Measurements from ENCODE around the gene ESD.
"Not testable (repeated sequence)": the region's sequence is repeated elsewhere in the genome, so short reads cannot be mapped to it uniquely, and the experiment has no call there.

Gene ESD

DNA sequence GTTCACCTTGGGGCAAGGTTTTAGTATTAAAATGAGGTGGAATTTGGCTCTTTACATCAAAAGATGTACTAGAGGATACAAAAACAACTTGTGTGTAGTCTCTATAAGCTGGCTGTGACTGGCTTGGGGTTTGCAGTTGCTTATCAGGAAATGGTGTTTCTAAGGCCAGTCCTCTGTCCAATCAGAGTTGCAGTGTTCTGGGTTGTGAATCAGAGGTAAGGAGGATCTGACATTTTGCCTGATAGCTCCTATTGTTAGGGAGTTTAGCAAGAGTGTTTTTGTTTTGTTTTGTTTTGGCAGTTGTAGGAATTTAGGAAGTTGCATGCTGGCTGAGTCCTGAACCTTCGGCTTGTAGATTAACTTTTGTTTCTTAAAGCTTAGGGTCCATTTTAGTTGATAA is 20.1 kb upstream of the ESD start:
- no peak overlapping the region for H3K27ac ChIP-seq (ENCODE audit: low read depth, low read length)
- no peaks in the 10 kb centered on the region for H3K36me3 ChIP-seq (ENCODE audit: insufficient read depth, low read length)
- H3K4me3 ChIP-seq (ENCODE audit: low read depth, low read length): no peak overlapping the region
- H2AFZ ChIP-seq (ENCODE audit: low read length, unreplicated experiment): no peak overlapping the region
- H3K79me2 ChIP-seq (ENCODE audit: control insufficient read depth, insufficient read depth, low read length, unreplicated experiment): no peaks in the 10 kb centered on the region
- H3K27me3 ChIP-seq (ENCODE audit: insufficient read depth, low read length): no peaks in the 10 kb centered on the region
- no peaks in the 10 kb centered on the region for H3K4me1 ChIP-seq (ENCODE audit: control insufficient read depth, insufficient read depth, low read length, unreplicated experiment)

DNA sequence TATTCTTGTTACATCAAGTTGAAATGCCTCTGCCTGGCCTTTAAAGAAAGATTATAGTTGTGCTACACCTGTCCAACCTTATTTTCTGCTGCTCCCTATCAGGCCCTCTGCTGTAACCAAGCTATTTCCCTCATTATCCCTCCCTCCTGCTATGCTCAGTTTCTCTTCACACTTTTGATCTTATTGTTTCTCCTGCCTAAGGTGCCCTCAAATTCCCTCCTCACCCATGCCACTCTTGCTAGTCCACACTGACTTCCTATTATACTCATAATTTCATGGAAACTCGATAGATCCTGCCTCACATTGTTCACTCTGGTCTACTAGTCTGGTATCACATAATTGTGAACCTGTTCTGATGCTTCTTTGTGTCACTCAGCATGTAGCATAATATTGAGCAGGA is 19.4 kb upstream of the ESD start:
- H3K27me3 ChIP-seq (ENCODE audit: insufficient read depth, low read length): no peaks in the 10 kb centered on the region
- no peak overlapping the region for H3K4me3 ChIP-seq (ENCODE audit: low read depth, low read length)
- no peaks in the 10 kb centered on the region for H3K4me1 ChIP-seq (ENCODE audit: control insufficient read depth, insufficient read depth, low read length, unreplicated experiment)
- H3K36me3 ChIP-seq (ENCODE audit: insufficient read depth, low read length): no peaks in the 10 kb centered on the region
- H2AFZ ChIP-seq (ENCODE audit: low read length, unreplicated experiment): no peak overlapping the region
- H3K79me2 ChIP-seq (ENCODE audit: control insufficient read depth, insufficient read depth, low read length, unreplicated experiment): no peaks in the 10 kb centered on the region
- no peak overlapping the region for H3K27ac ChIP-seq (ENCODE audit: low read depth, low read length)

GRCh38 chr13:46812301-46812797 is 15.4 kb upstream of the ESD start:
- Histone ChIP-seq H3K4me1 (ENCODE audit: control insufficient read depth, insufficient read depth, low read length, unreplicated experiment) (peaks cover 2% of the 10 kb centered on the region), H2AFZ (ENCODE audit: low read length, unreplicated experiment) (no peak overlapping the region), H3K36me3 (ENCODE audit: insufficient read depth, low read length) (no peaks in the 10 kb centered on the region), H3K27ac (ENCODE audit: low read depth, low read length) (no peak overlapping the region), H3K79me2 (ENCODE audit: control insufficient read depth, insufficient read depth, low read length, unreplicated experiment) (no peaks in the 10 kb centered on the region), H3K4me3 (ENCODE audit: low read depth, low read length) (no peak overlapping the region), H3K27me3 (ENCODE audit: insufficient read depth, low read length) (no peaks in the 10 kb centered on the region)

- Histone ChIP-seq H3K4me3 (ENCODE audit: low read depth, low read length) (peak overlapping the region; percentile 48), H3K79me2 (ENCODE audit: control insufficient read depth, insufficient read depth, low read length, unreplicated experiment) (no peaks in the 10 kb centered on the region), H3K36me3 (ENCODE audit: insufficient read depth, low read length) (no peaks in the 10 kb centered on the region), H2AFZ (ENCODE audit: low read length, unreplicated experiment) (peak overlapping the region; percentile 80), H3K4me1 (ENCODE audit: control insufficient read depth, insufficient read depth, low read length, unreplicated experiment) (peaks cover 2% of the 10 kb centered on the region), H3K27ac (ENCODE audit: low read depth, low read length) (no peak overlapping the region; the same call in 1 of the 2 replicates), H3K27me3 (ENCODE audit: insufficient read depth, low read length) (no peaks in the 10 kb centered on the region)
Observed at GRCh38 chr13:46810440-46810839, 13.5 kb upstream of the ESD start.

DNA sequence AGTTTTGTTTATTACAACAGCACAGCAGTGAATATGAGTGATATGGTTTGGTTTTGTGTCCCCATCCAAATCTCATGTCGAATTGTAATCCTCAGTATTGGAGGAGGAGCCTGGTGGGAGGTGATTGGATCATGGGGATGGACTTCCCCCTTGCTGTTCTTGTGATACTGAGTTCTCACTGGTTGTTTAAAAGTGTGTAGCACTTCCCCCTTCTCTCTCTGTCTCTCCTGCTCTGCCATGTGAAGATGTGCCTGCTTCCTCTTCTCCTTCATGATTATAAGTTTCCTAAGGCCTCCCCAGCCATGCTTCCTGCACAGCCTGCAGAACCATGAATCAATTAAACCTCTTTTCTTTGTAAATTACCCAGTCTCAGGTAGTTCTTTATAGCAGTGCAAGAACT is 8.0 kb upstream of the ESD start:
- not testable (repeated sequence) for H3K79me2 ChIP-seq (ENCODE audit: control insufficient read depth, insufficient read depth, low read length, unreplicated experiment); H2AFZ ChIP-seq (ENCODE audit: low read length, unreplicated experiment); H3K36me3 ChIP-seq (ENCODE audit: insufficient read depth, low read length); H3K27me3 ChIP-seq (ENCODE audit: insufficient read depth, low read length); H3K4me3 ChIP-seq (ENCODE audit: low read depth, low read length)
- peaks cover 21% of the 10 kb centered on the region for H3K4me1 ChIP-seq (ENCODE audit: control insufficient read depth, insufficient read depth, low read length, unreplicated experiment)
- H3K27ac ChIP-seq (ENCODE audit: low read depth, low read length): peak overlapping the region; percentile 46

DNA sequence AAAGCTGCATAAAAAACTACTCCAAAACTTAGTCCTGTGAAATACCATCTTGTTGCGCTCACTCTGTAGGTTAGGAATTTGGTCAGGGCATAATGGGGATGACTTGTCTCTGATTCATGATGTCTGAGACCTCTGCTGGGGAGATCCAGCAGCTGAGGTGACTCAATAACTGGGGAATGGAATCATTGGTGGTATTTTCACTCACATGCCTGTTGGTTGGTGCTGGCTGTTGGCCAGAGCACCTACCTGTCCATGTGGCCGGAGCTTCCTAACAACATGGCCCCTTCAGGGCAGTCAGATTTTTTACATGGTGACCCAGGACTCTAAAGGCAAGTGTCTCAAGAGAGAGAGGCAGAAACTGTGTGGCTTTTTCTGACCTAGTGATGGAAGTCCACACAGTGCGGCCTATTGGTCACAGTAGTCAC is 7.4 kb upstream of the ESD start:
- H3K4me1 ChIP-seq (ENCODE audit: control insufficient read depth, insufficient read depth, low read length, unreplicated experiment): peaks cover 21% of the 10 kb centered on the region
- no peak overlapping the region for H3K4me3 ChIP-seq (ENCODE audit: low read depth, low read length)
- no peaks in the 10 kb centered on the region for H3K36me3 ChIP-seq (ENCODE audit: insufficient read depth, low read length)
- no peaks in the 10 kb centered on the region for H3K79me2 ChIP-seq (ENCODE audit: control insufficient read depth, insufficient read depth, low read length, unreplicated experiment)
- H3K27me3 ChIP-seq (ENCODE audit: insufficient read depth, low read length): no peaks in the 10 kb centered on the region
- H2AFZ ChIP-seq (ENCODE audit: low read length, unreplicated experiment): no peak overlapping the region
- H3K27ac ChIP-seq (ENCODE audit: low read depth, low read length): peak overlapping the region; percentile 46

- Histone ChIP-seq H3K27me3 (ENCODE audit: insufficient read depth, low read length) (no peaks in the 10 kb centered on the region), H3K36me3 (ENCODE audit: insufficient read depth, low read length) (no peaks in the 10 kb centered on the region), H2AFZ (ENCODE audit: low read length, unreplicated experiment) (no peak overlapping the region), H3K27ac (ENCODE audit: low read depth, low read length) (peak overlapping the region; percentile 46), H3K4me3 (ENCODE audit: low read depth, low read length) (no peak overlapping the region), H3K4me1 (ENCODE audit: control insufficient read depth, insufficient read depth, low read length, unreplicated experiment) (peaks cover 21% of the 10 kb centered on the region), H3K79me2 (ENCODE audit: control insufficient read depth, insufficient read depth, low read length, unreplicated experiment) (no peaks in the 10 kb centered on the region)
Observed at GRCh38 chr13:46803586-46803985, 6.6 kb upstream of the ESD start.

GRCh38 chr13:46801858-46802257 is 4.9 kb upstream of the ESD start:
- no peak overlapping the region for H3K4me3 ChIP-seq (ENCODE audit: low read depth, low read length)
- no peaks in the 10 kb centered on the region for H3K36me3 ChIP-seq (ENCODE audit: insufficient read depth, low read length)
- H3K27me3 ChIP-seq (ENCODE audit: insufficient read depth, low read length): no peaks in the 10 kb centered on the region
- peaks cover 32% of the 10 kb centered on the region for H3K4me1 ChIP-seq (ENCODE audit: control insufficient read depth, insufficient read depth, low read length, unreplicated experiment)
- H3K79me2 ChIP-seq (ENCODE audit: control insufficient read depth, insufficient read depth, low read length, unreplicated experiment): peaks cover under 1% of the 10 kb centered on the region
- no peak overlapping the region for H3K27ac ChIP-seq (ENCODE audit: low read depth, low read length)
- no peak overlapping the region for H2AFZ ChIP-seq (ENCODE audit: low read length, unreplicated experiment)

- Histone ChIP-seq H3K4me3 (ENCODE audit: low read depth, low read length) (no peak overlapping the region), H3K36me3 (ENCODE audit: insufficient read depth, low read length) (no peaks in the 10 kb centered on the region), H3K27ac (ENCODE audit: low read depth, low read length) (no peak overlapping the region), H3K79me2 (ENCODE audit: control insufficient read depth, insufficient read depth, low read length, unreplicated experiment) (peaks cover 28% of the 10 kb centered on the region), H3K4me1 (ENCODE audit: control insufficient read depth, insufficient read depth, low read length, unreplicated experiment) (peaks cover 43% of the 10 kb centered on the region), H3K27me3 (ENCODE audit: insufficient read depth, low read length) (no peaks in the 10 kb centered on the region), H2AFZ (ENCODE audit: low read length, unreplicated experiment) (no peak overlapping the region)
Observed at GRCh38 chr13:46799139-46799538, 2.2 kb upstream of the ESD start.

DNA sequence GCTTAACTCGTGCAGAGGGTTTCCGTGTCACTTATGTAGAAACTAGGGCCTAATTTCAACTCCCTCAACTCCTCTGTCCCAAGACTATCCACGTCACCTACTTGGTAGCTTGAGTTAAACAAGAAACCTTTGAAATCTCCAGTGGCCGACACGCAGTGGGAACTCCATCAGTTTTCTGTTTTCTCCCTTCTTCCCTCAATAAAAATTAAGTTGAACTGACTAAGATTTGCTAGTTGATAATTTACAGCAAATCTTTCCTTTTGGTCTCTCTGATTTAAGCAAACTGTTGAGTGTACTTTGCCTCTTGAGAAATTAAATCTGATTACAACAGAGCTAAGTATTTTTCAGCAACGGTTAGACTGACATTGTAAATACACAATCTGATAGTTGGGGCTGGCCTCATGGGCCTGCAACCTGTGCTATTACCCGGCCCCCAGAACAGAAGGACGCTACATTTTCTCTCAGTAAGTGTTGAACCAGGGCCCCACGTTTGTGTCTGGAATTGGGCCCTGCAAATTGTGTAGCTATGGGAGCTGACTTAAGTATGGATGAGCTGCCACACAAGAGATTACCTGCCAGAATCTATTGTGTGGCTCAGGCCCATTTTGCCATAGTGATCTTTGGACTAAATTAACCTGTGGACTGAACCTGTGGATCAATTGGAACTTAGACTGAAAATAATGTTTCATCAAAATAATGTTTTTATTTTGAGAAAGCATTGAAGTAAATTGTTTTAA is 708 bp upstream of the ESD start:
- Histone ChIP-seq H3K4me3 (ENCODE audit: low read depth, low read length) (peak overlapping the region; percentile 93), H3K27ac (ENCODE audit: low read depth, low read length) (peak overlapping the region; percentile 75), H3K4me1 (ENCODE audit: control insufficient read depth, insufficient read depth, low read length, unreplicated experiment) (peaks cover 41% of the 10 kb centered on the region), H2AFZ (ENCODE audit: low read length, unreplicated experiment) (peak overlapping the region; percentile 93), H3K79me2 (ENCODE audit: control insufficient read depth, insufficient read depth, low read length, unreplicated experiment) (peaks cover 40% of the 10 kb centered on the region), H3K36me3 (ENCODE audit: insufficient read depth, low read length) (no peaks in the 10 kb centered on the region), H3K27me3 (ENCODE audit: insufficient read depth, low read length) (no peaks in the 10 kb centered on the region)

DNA sequence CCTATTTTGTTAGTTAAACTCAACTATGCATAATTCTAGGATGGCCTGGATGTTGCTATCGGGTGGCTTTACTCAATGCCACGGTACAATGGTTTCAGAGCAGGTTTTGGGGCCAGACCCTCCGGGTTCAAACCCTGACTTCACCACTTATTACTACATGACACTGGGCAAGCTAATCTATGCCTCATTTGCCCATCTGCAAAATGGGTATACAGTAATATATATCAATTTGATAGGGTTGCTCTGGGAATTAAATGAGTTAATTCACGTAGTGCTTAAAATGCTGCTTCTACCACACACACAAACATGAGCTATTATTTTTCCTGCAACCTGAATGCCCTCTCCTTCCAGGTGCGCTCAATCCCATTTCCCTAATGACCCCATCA is 839 bp downstream of the ESD start:
- H2AFZ ChIP-seq (ENCODE audit: low read length, unreplicated experiment): peak overlapping the region; percentile 95
- H3K79me2 ChIP-seq (ENCODE audit: control insufficient read depth, insufficient read depth, low read length, unreplicated experiment): peaks cover 40% of the 10 kb centered on the region
- no peak overlapping the region; the same call in 1 of the 2 replicates for H3K27ac ChIP-seq (ENCODE audit: low read depth, low read length)

More for the DNA sequence above, 839 bp downstream of the ESD start:
- Histone ChIP-seq H3K4me3 (ENCODE audit: low read depth, low read length) (peak overlapping the region; percentile 93), H3K4me1 (ENCODE audit: control insufficient read depth, insufficient read depth, low read length, unreplicated experiment) (peaks cover 35% of the 10 kb centered on the region), H3K36me3 (ENCODE audit: insufficient read depth, low read length) (peaks cover 3% of the 10 kb centered on the region; the same call in 1 of the 2 replicates), H3K27me3 (ENCODE audit: insufficient read depth, low read length) (no peaks in the 10 kb centered on the region)

All from ACC112 (cell line).